Measurements from ENCODE around the gene CPA1.

CPA1 gene

DNA sequence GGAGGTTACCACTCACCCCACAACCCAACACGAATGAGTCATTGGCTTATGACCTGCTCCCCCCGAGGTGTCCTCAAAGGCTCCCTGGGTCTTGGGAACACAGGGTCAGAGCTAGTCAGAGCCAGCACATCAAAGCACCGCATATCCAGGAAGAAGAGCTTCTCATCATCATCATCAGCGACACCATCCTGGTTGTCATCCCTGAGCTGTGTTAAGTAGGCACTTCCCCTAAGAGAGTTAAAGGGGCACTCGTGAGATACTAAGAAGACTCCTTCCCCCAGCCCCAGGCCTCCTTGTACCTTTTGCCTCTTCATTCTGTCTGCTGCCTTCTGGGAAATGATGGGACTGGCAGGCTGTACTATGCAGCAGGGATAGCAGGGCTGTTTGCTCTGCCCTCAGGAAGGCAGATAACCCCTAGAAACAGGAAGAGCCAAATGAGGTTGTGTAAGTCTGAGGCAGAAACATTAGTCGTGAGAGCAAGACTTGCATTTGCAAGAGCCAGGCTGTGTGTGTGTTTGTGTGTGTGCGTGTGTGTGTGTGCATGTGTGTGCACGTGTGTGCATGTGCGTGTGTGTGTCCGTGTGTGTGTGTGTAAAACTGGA lies 11.1 kb upstream of the CPA1 start:
- Histone ChIP-seq H3K79me2 (ENCODE audit: insufficient read depth, low read depth) (no peaks in the 10 kb centered on the region), H3K27me3 (ENCODE audit: insufficient read depth, low read depth) (no peaks in the 10 kb centered on the region), H3K4me2 (no peak overlapping the region), H2AFZ (ENCODE audit: low read depth) (no peak overlapping the region), H3K4me1 (ENCODE audit: low read depth, poor library complexity, severe bottlenecking) (no peaks in the 10 kb centered on the region), H3K4me3 (IDR thresholded peaks at IDR 0.05; ENCODE audit: insufficient read depth, low read depth, low read length) (no peak overlapping the region), H3K27ac (no peak overlapping the region), H4K20me1 (ENCODE audit: insufficient read depth) (no peaks in the 10 kb centered on the region), H3K9ac (no peak overlapping the region), H3K36me3 (ENCODE audit: insufficient read depth) (no peaks in the 10 kb centered on the region)
- TF ChIP-seq, protein P1, sequence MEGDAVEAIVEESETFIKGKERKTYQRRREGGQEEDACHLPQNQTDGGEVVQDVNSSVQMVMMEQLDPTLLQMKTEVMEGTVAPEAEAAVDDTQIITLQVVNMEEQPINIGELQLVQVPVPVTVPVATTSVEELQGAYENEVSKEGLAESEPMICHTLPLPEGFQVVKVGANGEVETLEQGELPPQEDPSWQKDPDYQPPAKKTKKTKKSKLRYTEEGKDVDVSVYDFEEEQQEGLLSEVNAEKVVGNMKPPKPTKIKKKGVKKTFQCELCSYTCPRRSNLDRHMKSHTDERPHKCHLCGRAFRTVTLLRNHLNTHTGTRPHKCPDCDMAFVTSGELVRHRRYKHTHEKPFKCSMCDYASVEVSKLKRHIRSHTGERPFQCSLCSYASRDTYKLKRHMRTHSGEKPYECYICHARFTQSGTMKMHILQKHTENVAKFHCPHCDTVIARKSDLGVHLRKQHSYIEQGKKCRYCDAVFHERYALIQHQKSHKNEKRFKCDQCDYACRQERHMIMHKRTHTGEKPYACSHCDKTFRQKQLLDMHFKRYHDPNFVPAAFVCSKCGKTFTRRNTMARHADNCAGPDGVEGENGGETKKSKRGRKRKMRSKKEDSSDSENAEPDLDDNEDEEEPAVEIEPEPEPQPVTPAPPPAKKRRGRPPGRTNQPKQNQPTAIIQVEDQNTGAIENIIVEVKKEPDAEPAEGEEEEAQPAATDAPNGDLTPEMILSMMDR (conservative IDR thresholded peaks at IDR 0.05; ENCODE audit: low read depth, low read length): no peak

DNA sequence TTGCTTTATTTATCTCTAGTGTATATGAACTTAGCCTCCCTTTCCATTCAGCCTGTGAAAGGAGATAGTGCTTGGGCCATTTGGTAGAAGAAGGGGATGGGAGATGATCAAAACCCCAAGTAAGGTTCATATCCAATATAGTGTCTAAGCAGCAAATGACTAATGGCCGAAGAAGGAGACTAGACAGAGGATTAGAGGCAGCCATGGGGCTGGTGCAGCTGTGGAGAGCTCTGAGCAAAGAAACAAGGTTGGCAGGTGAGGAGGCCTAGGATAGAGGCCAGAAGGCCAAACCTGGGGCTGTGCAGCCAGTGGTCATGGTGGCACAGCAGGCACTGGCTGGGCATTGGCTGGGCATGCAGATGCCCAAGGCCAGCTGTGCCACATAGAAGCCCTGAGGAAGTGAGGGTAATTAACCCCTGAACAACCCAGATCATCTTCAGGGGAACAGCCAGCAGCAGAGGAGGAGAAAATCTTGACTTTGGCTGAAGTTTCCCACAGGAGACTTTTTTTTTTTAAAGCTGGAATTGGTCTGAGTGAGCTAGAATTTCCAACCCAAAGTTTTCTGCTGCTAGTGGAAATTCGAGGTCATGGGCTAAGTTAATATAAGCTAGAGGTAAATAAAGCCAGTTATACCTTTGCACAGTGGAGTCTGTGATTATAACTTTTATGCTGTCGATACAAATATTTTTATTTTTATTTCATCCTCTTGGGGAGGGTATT lies 10.3 kb upstream of the CPA1 start:
- Histone ChIP-seq H3K4me3 (IDR thresholded peaks at IDR 0.05; ENCODE audit: insufficient read depth, low read depth, low read length) (no peak overlapping the region), H3K9ac (no peak overlapping the region), H3K27ac (no peak overlapping the region), H3K4me2 (no peak overlapping the region), H3K79me2 (ENCODE audit: insufficient read depth, low read depth) (no peaks in the 10 kb centered on the region), H4K20me1 (ENCODE audit: insufficient read depth) (no peaks in the 10 kb centered on the region), H3K27me3 (ENCODE audit: insufficient read depth, low read depth) (no peaks in the 10 kb centered on the region), H3K4me1 (ENCODE audit: low read depth, poor library complexity, severe bottlenecking) (no peaks in the 10 kb centered on the region), H2AFZ (ENCODE audit: low read depth) (no peak overlapping the region), H3K36me3 (ENCODE audit: insufficient read depth) (no peaks in the 10 kb centered on the region)
- TF ChIP-seq, protein P1 (conservative IDR thresholded peaks at IDR 0.05; ENCODE audit: low read depth, low read length): no peak

DNA sequence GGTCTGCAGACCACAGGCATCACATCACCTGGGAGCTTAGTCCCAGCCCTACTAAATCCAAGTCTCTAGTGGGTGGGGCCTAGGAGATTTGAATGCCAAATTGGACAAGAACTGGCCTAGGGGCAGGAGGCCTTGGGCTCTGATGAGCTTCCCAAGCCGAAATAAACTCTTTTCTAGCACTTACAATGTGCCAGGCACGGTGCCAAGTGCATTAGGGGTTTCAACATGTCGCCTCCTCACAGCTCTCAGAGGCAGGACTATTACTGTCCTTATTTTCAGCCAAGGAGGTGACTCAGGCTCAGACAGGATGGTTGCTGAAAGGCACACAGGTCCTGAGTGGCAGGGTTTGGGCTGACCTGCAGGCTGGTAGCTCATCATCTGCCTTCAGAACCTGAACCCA lies 9.2 kb upstream of the CPA1 start:
- no peak overlapping the region for H3K4me2 ChIP-seq
- H4K20me1 ChIP-seq (ENCODE audit: insufficient read depth): no peaks in the 10 kb centered on the region
- TF ChIP-seq, protein P1 (conservative IDR thresholded peaks at IDR 0.05; ENCODE audit: low read depth, low read length): no peak
- H3K4me1 ChIP-seq (ENCODE audit: low read depth, poor library complexity, severe bottlenecking): no peaks in the 10 kb centered on the region
- no peak overlapping the region for H3K9ac ChIP-seq
- no peaks in the 10 kb centered on the region for H3K36me3 ChIP-seq (ENCODE audit: insufficient read depth)
- no peak overlapping the region for H2AFZ ChIP-seq (ENCODE audit: low read depth)
- H3K4me3 ChIP-seq (IDR thresholded peaks at IDR 0.05; ENCODE audit: insufficient read depth, low read depth, low read length): no peak overlapping the region
- H3K79me2 ChIP-seq (ENCODE audit: insufficient read depth, low read depth): no peaks in the 10 kb centered on the region
- no peak overlapping the region for H3K27ac ChIP-seq
- H3K27me3 ChIP-seq (ENCODE audit: insufficient read depth, low read depth): no peaks in the 10 kb centered on the region

DNA sequence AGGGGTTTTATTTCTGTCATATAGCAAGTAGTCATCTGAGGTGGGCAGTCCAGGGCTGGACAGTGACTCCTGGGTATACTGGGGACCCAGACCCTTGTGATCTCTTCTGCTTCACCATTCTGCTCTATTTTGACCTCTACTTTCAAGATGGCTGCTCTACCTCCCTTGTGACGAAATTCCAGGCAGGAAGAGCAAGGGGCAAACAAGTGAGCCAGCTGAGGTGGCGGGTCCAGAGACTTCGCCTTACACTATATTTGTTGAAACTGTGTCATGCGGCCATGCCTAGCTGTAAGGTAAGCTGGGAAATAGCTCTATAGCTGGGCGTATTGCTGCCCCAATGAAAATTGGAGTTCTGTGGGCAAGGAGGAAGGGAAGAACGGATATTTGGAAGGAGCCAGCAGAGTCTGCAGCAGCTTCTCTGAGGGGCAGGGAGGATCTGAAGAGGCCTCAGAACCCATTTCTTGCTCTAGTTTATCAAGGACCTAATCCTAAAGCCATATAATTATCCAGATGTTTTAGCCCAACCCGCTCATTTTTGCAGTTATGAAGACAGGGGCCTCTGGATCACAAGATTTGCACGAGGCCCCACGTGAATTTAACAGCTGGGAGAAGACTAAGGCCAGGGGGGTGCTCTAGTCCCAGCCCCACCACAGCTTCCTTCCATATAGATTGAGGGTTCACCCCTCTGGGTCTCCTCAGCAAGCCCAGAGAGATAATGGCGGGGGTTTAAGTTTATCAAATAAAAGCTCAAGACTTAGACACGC lies 7.7 kb upstream of the CPA1 start:
- Histone ChIP-seq H3K79me2 (ENCODE audit: insufficient read depth, low read depth) (no peaks in the 10 kb centered on the region), H3K27me3 (ENCODE audit: insufficient read depth, low read depth) (no peaks in the 10 kb centered on the region), H3K36me3 (ENCODE audit: insufficient read depth) (no peaks in the 10 kb centered on the region), H3K4me3 (IDR thresholded peaks at IDR 0.05; ENCODE audit: insufficient read depth, low read depth, low read length) (no peak overlapping the region), H3K4me1 (ENCODE audit: low read depth, poor library complexity, severe bottlenecking) (no peaks in the 10 kb centered on the region), H4K20me1 (ENCODE audit: insufficient read depth) (no peaks in the 10 kb centered on the region), H3K9ac (no peak overlapping the region), H3K27ac (no peak overlapping the region), H3K4me2 (no peak overlapping the region), H2AFZ (ENCODE audit: low read depth) (no peak overlapping the region)
- TF ChIP-seq, protein P1 (conservative IDR thresholded peaks at IDR 0.05; ENCODE audit: low read depth, low read length): no peak

All from KMS-11 (cell line).